BLaER1 treated with 17β-estradiol and CSF1 and Interleukin-3, amounts not matched to agents 10 nM and 100 nM (cell line): ENCODE results near the gene TTYH3.
"Not testable (repeated sequence)": the region's sequence is repeated elsewhere in the genome, so short reads cannot be mapped to it uniquely, and the experiment has no call there.

Source experiments
- H3K27ac ChIP-seq, 11 experiments: shearing (Covaris generic); formaldehyde crosslinking; 2 replicates each; pipeline ENCODE4 v1.8.1; 2022
- H3K27me3 ChIP-seq, 11 experiments: shearing (Covaris generic); formaldehyde crosslinking; 2 replicates each; pipeline ENCODE4 v1.8.1; 2022
- H3K36me3 ChIP-seq, 11 experiments: shearing (Covaris generic); formaldehyde crosslinking; 2 replicates each; pipeline ENCODE4 v1.8.1; 2022
- H3K4me1 ChIP-seq, 10 experiments: shearing (Covaris generic); formaldehyde crosslinking; 2 replicates each; pipeline ENCODE4 v1.8.1; 2022
- H3K4me2 ChIP-seq, 11 experiments: shearing (Covaris generic); formaldehyde crosslinking; 2 replicates each; pipeline ENCODE4 v1.8.1; 2022
- H3K4me3 ChIP-seq, 10 experiments: shearing (Covaris generic); formaldehyde crosslinking; 2 replicates each; pipeline ENCODE4 v1.8.1; 2022
- H3K9ac ChIP-seq, 11 experiments: shearing (Covaris generic); formaldehyde crosslinking; 2 replicates each; pipeline ENCODE4 v1.8.1; 2022
- H3K9me3 ChIP-seq, 11 experiments: shearing (Covaris generic); formaldehyde crosslinking; replicated peaks in 1 of 11; 2 replicates each; pipeline ENCODE4 v1.8.1; 2022
- H4K20me1 ChIP-seq, 11 experiments: shearing (Covaris generic); formaldehyde crosslinking; 2 replicates each; pipeline ENCODE4 v1.8.1; 2022
- Cebpa-rat ChIP-seq, 11 experiments: shearing (Covaris generic); IDR thresholded peaks; 2 replicates each; pipeline ENCODE4 v1.8.1; 2022

TTYH3 gene

DNA sequence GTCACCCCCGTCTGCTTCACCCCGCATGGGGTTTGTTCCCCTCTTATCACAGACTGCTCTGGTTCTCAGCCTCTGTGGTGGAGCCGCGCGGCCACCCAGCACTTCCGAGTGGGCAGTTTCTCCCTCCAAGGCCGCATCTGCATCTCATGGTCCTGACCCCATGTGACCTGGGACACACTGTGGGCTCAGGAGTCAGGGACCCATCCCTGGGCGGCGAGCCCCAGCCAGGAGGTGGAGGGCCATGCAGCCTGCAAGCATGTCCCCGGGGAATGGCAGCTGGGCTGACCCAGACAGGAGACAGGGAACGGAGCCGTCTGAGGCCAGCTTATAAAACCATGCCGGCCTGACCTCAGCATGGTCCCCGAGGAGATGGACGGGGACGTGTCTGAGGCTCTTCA is 25.2 kb upstream of the TTYH3 start:
- peaks cover 0 to 5% (median 0%) of the 10 kb centered on the region in 11 experiments; a peak in 1 of 22 replicates for H3K36me3 ChIP-seq
- H3K27ac ChIP-seq, result peak overlapping the region; percentile 58 to 93 (median 81); a peak in 20 of 22 replicates
- H3K4me3 ChIP-seq, result peak overlapping the region; percentile 39 to 57 (median 50); a peak in 19 of 20 replicates
- H3K9ac ChIP-seq, result peak overlapping the region; percentile 61 to 78 (median 74)
- peak overlapping the region; percentile 90 to 99 (median 95) for H3K4me2 ChIP-seq
- TF ChIP-seq Cebpa-rat (IDR thresholded peaks at IDR 0.05), result no peak
- H3K27me3 ChIP-seq, result no peaks in the 10 kb centered on the region
- peaks cover 0 to 13% (median 0%) of the 10 kb centered on the region in 11 experiments; a peak in 5 of 22 replicates for H4K20me1 ChIP-seq
- peaks cover 89 to 100% (median 98%) of the 10 kb centered on the region in 10 experiments for H3K4me1 ChIP-seq
- H3K9me3 ChIP-seq, result no peaks in the 10 kb centered on the region

DNA sequence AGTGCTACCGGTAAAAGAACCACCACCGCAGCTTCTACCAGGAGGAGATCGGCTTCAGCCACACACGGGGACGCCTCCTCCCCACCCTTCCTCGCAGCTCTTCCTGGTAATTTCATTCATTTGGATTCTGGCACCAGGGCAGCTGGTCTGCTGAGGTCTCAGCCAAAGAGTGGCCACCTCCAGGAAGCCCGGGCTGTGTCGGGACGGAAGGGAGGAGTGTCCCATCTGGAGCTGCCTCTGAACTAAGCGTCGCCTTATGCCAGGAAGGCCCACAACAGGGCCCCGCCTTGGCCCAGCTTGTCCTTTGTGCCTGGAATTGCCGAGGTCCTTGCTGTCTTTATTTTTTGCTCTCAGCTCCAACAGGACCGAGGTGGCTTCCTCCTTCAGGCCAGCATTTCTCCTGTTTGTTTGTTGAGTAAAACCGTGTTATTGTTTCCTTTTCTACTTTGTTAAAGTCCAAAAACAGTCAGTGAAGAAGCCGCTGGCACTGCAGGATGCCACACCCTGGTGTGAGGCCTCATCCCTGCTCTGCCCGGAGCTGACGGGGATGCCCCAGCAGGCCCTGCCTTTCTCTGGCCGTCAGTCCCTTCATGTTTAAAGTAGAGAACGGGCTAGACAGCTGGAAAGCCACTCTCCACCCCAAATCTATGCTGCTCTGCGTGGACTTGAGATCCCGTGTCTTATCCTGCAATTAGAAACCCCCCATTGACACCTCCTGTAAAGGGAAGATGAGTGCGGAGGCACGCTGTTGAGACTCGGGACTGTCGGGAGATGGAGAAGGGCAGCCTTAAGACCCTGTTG is 24.5 kb upstream of the TTYH3 start:
- H3K9me3 ChIP-seq, result no peaks in the 10 kb centered on the region
- peaks cover 91 to 100% (median 99%) of the 10 kb centered on the region in 10 experiments for H3K4me1 ChIP-seq
- H3K4me3 ChIP-seq, result peak overlapping the region in 9 of 10 experiments; percentile 39 to 57 (median 50); a peak in 15 of 20 replicates
- no peaks in the 10 kb centered on the region for H3K27me3 ChIP-seq
- H3K4me2 ChIP-seq, result peak overlapping the region; percentile 90 to 99 (median 95)
- no peaks in the 10 kb centered on the region for H3K36me3 ChIP-seq
- no peak for TF ChIP-seq Cebpa-rat (IDR thresholded peaks at IDR 0.05)
- H3K27ac ChIP-seq, result peak overlapping the region; percentile 58 to 93 (median 81)
- H4K20me1 ChIP-seq, result peaks cover 0 to 7% (median 0%) of the 10 kb centered on the region in 11 experiments; a peak in 4 of 22 replicates
- H3K9ac ChIP-seq, result peak overlapping the region; percentile 61 to 78 (median 74)

DNA sequence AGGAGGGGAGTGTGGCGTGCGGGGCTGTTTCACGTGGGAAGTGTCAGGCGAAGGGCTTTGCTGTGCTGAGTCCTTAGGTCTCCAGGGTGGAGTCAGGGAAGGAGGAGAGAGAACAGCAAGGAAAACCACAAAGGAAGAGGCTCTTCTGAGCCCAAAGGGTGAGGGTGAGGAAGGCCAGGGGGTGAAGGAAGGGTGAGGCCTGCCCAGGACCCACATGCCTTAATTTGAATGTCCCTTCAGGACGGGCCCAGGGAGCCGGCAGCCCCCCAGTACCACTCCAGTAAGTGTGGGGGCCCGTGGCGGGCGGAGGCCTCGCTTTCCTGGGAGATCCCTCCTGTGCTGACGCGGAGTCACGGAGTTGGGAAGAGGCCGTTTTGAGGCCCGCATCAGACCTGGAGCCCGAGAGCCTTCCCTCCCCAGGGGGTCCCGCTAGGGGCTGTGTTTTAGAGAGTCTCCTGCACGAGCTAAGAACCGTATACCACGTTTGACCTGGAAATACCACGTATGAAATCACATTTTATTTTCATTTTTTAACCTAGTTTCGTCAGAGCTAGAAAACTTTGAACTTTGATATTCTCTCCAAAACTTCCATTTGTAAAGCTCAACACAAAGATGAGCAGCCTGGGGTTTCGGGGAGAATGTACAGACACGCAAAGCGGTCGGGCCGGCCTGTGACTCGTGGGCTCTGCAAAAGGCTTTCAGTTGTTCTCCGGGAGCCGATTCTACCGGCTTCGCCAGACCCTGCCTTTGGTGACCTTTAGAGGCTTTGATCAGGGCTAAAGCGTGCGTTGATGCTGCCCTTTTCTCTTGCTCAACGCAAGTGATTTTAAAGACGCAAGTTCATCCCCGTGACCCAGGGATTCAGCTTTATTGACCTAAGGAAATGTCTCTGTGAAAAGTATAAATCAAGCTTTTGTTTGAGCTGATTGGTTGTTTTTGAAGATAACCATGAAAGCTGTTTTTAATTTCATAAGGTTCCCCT is 23.6 kb upstream of the TTYH3 start:
- 0 out of 22 replicates have a peak, but pooled peaks cover 0 to 4% (median 0%) of the 10 kb centered on the region in 11 experiments for H4K20me1 ChIP-seq
- peak overlapping the region in 7 of 10 experiments; percentile 26 to 57 (median 49); a peak in 12 of 20 replicates for H3K4me3 ChIP-seq
- no peaks in the 10 kb centered on the region for H3K9me3 ChIP-seq
- H3K4me2 ChIP-seq, result peak overlapping the region; percentile 90 to 99 (median 95)
- peaks cover 91 to 100% (median 99%) of the 10 kb centered on the region in 10 experiments for H3K4me1 ChIP-seq
- H3K27me3 ChIP-seq, result 0 out of 22 replicates have a peak, but pooled peaks cover 0 to under 1% (median 0%) of the 10 kb centered on the region in 11 experiments
- H3K27ac ChIP-seq, result peak overlapping the region; percentile 58 to 93 (median 81)
- no peaks in the 10 kb centered on the region for H3K36me3 ChIP-seq
- peak overlapping the region; percentile 61 to 78 (median 74) for H3K9ac ChIP-seq
- no peak for TF ChIP-seq Cebpa-rat (IDR thresholded peaks at IDR 0.05)

DNA sequence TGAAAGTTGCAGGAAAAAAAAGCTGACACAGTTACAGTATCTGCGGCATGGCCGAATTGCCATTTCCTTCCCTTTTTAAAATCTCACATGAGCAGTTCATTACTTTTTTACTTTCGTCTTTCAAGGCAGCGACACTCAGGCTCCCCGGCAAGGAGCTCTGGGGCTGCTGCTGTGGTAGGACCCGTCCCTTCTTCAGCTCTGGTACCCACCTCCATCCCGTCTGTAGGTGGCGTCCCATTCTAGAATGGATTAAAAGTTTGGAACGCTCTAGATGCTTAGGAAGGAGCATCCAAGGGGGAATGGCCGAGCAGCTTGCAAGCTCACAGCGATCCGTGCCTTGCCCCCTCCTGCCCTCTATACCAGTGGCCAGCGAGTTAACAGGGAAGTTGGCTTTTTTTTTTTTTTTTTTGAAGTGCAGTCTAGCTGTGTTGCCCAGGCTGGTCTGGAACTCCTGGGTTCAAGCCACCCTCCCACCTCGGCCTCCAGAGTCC is 22.8 kb upstream of the TTYH3 start:
- Histone ChIP-seq H3K9me3 (no peaks in the 10 kb centered on the region), H3K27ac (peak overlapping the region; percentile 58 to 93 (median 81); a peak in 21 of 22 replicates), H3K4me2 (peak overlapping the region; percentile 90 to 99 (median 95)), H4K20me1 (0 out of 22 replicates have a peak, but pooled peaks cover 0 to 8% (median 0%) of the 10 kb centered on the region in 11 experiments), H3K36me3 (no peaks in the 10 kb centered on the region), H3K4me3 (peak overlapping the region in 7 of 10 experiments; percentile 5 to 57 (median 43); a peak in 10 of 20 replicates), H3K4me1 (peaks cover 95 to 100% (median 100%) of the 10 kb centered on the region in 10 experiments), H3K9ac (peak overlapping the region; percentile 61 to 78 (median 74)), H3K27me3 (peaks cover 0 to 8% (median 0%) of the 10 kb centered on the region in 11 experiments; a peak in 3 of 22 replicates)
- no peak for TF ChIP-seq Cebpa-rat (IDR thresholded peaks at IDR 0.05)

DNA sequence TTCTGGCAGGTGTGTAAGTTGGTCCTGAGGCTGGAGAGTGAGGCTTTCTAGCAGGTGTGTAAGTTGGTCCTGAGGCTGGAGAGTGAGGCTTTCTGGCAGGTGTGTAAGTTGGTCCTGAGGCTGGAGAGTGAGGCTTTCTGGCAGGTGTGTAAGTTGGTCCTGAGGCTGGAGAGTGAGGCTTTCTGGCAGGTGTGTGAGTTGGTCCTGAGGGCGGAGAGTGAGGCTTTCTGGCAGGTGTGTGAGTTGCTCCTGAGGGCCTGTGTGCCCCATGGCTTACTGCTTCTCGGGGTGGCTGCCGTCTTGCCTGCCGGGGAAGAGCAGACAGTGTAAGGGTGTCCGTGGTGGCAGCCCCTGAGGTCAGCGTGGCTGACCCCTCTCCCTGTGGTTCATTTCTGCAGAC is 22.1 kb upstream of the TTYH3 start:
- not testable (repeated sequence) for H4K20me1 ChIP-seq, H3K36me3 ChIP-seq, H3K9me3 ChIP-seq
- H3K27ac ChIP-seq, result peak overlapping the region in 7 of 11 experiments; percentile 58 to 93 (median 83); a peak in 12 of 22 replicates
- H3K27me3 ChIP-seq, result peaks cover 0 to 14% (median 0%) of the 10 kb centered on the region in 11 experiments; a peak in 4 of 22 replicates
- peak overlapping the region in 4 of 10 experiments; percentile 24 to 56 (median 47); a peak in 7 of 20 replicates for H3K4me3 ChIP-seq
- H3K4me1 ChIP-seq, result peaks cover 96 to 100% (median 100%) of the 10 kb centered on the region in 10 experiments
- H3K9ac ChIP-seq, result peak overlapping the region in 8 of 11 experiments; percentile 9 to 78 (median 68); a peak in 14 of 22 replicates
- peak overlapping the region; percentile 90 to 99 (median 95) for H3K4me2 ChIP-seq

DNA sequence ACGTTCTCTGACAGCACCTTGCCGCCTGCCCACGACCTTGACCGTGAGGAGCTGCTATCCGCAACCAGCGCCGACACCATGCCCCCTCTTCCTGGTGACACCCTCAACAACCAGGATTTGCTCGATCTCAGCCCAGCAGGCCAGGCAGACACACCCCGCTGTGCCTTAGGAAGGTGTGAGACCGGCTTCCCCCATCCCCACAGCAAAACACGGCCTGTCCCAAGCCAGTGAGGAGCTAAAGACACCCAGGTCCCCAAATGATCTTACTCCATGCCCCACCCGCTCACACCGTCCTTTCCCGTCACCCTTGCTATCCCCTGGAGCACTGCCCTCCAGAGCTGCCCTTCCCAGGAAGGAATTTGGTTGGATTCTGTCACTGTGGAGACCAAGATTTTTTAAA is 21.3 kb upstream of the TTYH3 start:
- peaks cover 96 to 100% (median 100%) of the 10 kb centered on the region in 10 experiments for H3K4me1 ChIP-seq

DNA sequence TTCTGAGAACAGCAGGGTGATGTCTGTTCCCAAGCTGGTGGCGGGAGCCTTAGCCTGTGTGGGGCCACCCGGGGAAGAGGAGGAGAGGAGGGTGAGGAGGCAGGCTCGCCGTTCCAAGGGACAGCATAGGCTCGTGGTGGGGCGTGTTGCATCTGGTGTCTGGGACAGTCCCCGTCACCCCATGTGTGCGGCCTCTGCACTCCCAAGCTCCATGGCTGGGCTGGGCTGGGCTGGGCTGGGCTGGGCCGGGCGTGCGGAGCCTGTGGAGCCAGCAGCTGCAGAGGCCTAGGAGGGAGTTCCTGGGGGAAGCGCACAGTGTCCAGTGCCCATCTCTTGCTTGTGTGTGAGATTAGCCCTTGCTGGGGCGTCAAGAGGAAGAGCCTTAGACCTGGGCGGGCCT is 20.9 kb upstream of the TTYH3 start:
- TF ChIP-seq Cebpa-rat (IDR thresholded peaks at IDR 0.05), result no peak
- peak overlapping the region in 8 of 11 experiments; percentile 15 to 85 (median 58); a peak in 8 of 22 replicates for H3K9ac ChIP-seq
- peaks cover 96 to 100% (median 100%) of the 10 kb centered on the region in 10 experiments for H3K4me1 ChIP-seq
- H3K9me3 ChIP-seq, result no peaks in the 10 kb centered on the region
- H3K27ac ChIP-seq, result peak overlapping the region in 7 of 11 experiments; percentile 5 to 94 (median 91); a peak in 10 of 22 replicates
- peaks cover 0 to 9% (median 0%) of the 10 kb centered on the region in 11 experiments; a peak in 1 of 22 replicates for H4K20me1 ChIP-seq
- no peak overlapping the region for H3K4me3 ChIP-seq
- H3K36me3 ChIP-seq, result no peaks in the 10 kb centered on the region
- H3K4me2 ChIP-seq, result peak overlapping the region; percentile 90 to 99 (median 95)
- H3K27me3 ChIP-seq, result peaks cover 0 to 21% (median 0%) of the 10 kb centered on the region in 11 experiments; a peak in 4 of 22 replicates

More for the DNA sequence above, 21.3 kb upstream of the TTYH3 start:
- H3K27ac ChIP-seq, result peak overlapping the region in 8 of 11 experiments; percentile 9 to 93 (median 34); a peak in 9 of 22 replicates
- no peaks in the 10 kb centered on the region for H3K9me3 ChIP-seq
- peak overlapping the region; percentile 90 to 99 (median 95) for H3K4me2 ChIP-seq
- TF ChIP-seq Cebpa-rat (IDR thresholded peaks at IDR 0.05), result no peak
- H3K36me3 ChIP-seq, result no peaks in the 10 kb centered on the region
- peak overlapping the region in 9 of 11 experiments; percentile 9 to 78 (median 33); a peak in 15 of 22 replicates for H3K9ac ChIP-seq
- peaks cover 0 to 21% (median 0%) of the 10 kb centered on the region in 11 experiments; a peak in 4 of 22 replicates for H3K27me3 ChIP-seq
- H4K20me1 ChIP-seq, result peaks cover 0 to 9% (median 0%) of the 10 kb centered on the region in 11 experiments; a peak in 1 of 22 replicates
- peak overlapping the region in 1 of 10 experiments; percentile 24; a peak in 1 of 20 replicates for H3K4me3 ChIP-seq
